A549 (cell line): Measurements from ENCODE around the gene CPSF4.

Experiments used
- BHLHE40 ChIP-seq: IDR thresholded peaks from 2 replicates; pipeline ENCODE4 v1.6.1; 2012; ENCODE audit warnings: low read depth, low read length, inconsistent platforms
- CTCF ChIP-seq: fragments of >200 bp; sonication (Bioruptor Twin); formaldehyde crosslinking; IDR thresholded peaks from 3 replicates; pipeline ENCODE4 v1.5.1; 2016
- EP300 ChIP-seq, 2 experiments: fragments of >200 bp; sonication (Bioruptor Twin); formaldehyde crosslinking; IDR thresholded peaks; 2 replicates in 1 of 2; 3 replicates in 1 of 2; pipeline ENCODE4 v1.6.1; 2016 to 2017
- HOXA7 ChIP-seq: fragments of 250-450 bp; sonication (Bioruptor Pico); IDR thresholded peaks from 2 replicates; pipeline ENCODE4 v1.5.0; 2020; ENCODE audit warnings: mild to moderate bottlenecking, moderate library complexity
- MAZ ChIP-seq: fragments of 150-350 bp; IDR thresholded peaks from 2 replicates; pipeline ENCODE4 v1.6.1; 2014; ENCODE audit warnings: antibody characterized with exemption, low read depth, low read length, borderline replicate concordance
- SMC3 ChIP-seq: fragments of >200 bp; sonication (Bioruptor Twin); formaldehyde crosslinking; IDR thresholded peaks from 3 replicates; pipeline ENCODE4 v1.6.1; 2018; ENCODE audit warnings: inconsistent platforms
- TF ChIP-seq, protein P1 (sequence below): fragments of 200-600 bp; sonication (generic); IDR thresholded peaks from 2 replicates; pipeline ENCODE4 v1.6.1; 2016; ENCODE audit warnings: antibody characterized with exemption, mild to moderate bottlenecking, moderate library complexity

DNA sequence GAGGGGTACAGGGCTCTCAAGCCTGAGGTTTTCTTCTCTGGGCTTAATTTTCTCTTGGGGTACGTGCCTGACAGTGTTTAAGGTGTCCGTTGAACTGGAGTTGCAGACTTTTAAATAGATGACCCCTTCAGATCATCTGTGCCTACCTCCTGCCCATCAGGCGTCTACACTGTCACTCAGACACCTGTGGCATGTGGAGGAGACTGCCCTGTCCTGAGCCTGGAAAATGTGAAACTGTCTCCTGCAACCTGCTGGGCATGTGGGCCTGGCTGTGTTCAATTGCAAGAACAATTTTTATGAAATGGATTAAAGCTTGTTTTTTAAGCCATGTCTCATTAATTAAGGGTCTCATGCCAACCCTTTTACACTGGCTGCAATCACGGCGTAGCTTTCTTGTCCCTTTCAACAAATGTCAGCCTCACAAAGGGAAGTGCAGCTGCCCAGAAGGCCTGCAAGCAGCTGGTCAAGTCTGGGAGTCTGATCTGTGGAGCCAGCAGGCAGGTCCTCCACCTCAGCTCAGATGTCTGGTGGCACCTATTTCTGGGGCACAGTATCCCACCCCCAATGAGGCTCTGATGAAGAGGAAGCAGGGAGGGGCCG, 18.4 kb downstream of the CPSF4 start:
- TF ChIP-seq CTCF, result no peak
- TF ChIP-seq HOXA7, result no peak
- no peak for TF ChIP-seq BHLHE40
- TF ChIP-seq, protein P1, sequence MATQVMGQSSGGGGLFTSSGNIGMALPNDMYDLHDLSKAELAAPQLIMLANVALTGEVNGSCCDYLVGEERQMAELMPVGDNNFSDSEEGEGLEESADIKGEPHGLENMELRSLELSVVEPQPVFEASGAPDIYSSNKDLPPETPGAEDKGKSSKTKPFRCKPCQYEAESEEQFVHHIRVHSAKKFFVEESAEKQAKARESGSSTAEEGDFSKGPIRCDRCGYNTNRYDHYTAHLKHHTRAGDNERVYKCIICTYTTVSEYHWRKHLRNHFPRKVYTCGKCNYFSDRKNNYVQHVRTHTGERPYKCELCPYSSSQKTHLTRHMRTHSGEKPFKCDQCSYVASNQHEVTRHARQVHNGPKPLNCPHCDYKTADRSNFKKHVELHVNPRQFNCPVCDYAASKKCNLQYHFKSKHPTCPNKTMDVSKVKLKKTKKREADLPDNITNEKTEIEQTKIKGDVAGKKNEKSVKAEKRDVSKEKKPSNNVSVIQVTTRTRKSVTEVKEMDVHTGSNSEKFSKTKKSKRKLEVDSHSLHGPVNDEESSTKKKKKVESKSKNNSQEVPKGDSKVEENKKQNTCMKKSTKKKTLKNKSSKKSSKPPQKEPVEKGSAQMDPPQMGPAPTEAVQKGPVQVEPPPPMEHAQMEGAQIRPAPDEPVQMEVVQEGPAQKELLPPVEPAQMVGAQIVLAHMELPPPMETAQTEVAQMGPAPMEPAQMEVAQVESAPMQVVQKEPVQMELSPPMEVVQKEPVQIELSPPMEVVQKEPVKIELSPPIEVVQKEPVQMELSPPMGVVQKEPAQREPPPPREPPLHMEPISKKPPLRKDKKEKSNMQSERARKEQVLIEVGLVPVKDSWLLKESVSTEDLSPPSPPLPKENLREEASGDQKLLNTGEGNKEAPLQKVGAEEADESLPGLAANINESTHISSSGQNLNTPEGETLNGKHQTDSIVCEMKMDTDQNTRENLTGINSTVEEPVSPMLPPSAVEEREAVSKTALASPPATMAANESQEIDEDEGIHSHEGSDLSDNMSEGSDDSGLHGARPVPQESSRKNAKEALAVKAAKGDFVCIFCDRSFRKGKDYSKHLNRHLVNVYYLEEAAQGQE, result no peak
- no peak for TF ChIP-seq SMC3
- no peak for TF ChIP-seq EP300 (IDR thresholded peaks at IDR 0.05)
- no peak for TF ChIP-seq MAZ
